ENCODE measurements around the gene NFKBIB.
"Not testable (repeated sequence)": the region's sequence is repeated elsewhere in the genome, so short reads cannot be mapped to it uniquely, and the experiment has no call there.

NFKBIB gene

GRCh38 chr19:38930776-38931520 lies 31.2 kb downstream of the NFKBIB start, which contains the start of gene MRPS12:
Gene MRPS12, plus strand, starts transcription at chr19:38930944. Its CDS starts 351 bp downstream, at chr19:38931295.
- TF ChIP-seq, protein P1, sequence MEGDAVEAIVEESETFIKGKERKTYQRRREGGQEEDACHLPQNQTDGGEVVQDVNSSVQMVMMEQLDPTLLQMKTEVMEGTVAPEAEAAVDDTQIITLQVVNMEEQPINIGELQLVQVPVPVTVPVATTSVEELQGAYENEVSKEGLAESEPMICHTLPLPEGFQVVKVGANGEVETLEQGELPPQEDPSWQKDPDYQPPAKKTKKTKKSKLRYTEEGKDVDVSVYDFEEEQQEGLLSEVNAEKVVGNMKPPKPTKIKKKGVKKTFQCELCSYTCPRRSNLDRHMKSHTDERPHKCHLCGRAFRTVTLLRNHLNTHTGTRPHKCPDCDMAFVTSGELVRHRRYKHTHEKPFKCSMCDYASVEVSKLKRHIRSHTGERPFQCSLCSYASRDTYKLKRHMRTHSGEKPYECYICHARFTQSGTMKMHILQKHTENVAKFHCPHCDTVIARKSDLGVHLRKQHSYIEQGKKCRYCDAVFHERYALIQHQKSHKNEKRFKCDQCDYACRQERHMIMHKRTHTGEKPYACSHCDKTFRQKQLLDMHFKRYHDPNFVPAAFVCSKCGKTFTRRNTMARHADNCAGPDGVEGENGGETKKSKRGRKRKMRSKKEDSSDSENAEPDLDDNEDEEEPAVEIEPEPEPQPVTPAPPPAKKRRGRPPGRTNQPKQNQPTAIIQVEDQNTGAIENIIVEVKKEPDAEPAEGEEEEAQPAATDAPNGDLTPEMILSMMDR (IDR thresholded peaks at IDR 0.05; ENCODE audit: insufficient read depth, low read depth, low read length, missing control alignments): no peak
- DNase-seq (ENCODE audit: low read depth): peak; percentile 100
- H3K4me3 ChIP-seq (ENCODE audit: low read depth, low read length): peak within 1 kb of the TSS; percentile 90

DNA sequence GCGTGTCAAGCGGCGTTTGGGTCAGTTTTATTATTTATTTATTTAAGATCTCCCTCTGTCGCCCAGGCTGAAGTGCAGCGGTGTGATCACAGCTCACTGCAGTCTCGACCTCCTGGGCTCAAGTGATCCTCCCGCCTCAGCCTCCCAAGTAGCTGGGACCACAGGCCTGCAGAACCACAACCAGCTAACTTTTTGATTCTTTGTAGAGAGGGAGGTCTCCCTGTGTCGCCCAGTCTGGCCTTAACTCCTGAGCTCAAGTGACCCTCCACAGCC lies 31.7 kb downstream of the NFKBIB start:
- TF ChIP-seq, protein P1 (IDR thresholded peaks at IDR 0.05; ENCODE audit: insufficient read depth, low read depth, low read length, missing control alignments): no peak
- H3K4me3 ChIP-seq (ENCODE audit: low read depth, low read length): peak overlapping the region; percentile 90
- no peak for DNase-seq (ENCODE audit: low read depth)

GRCh38 chr19:38932425-38933179 lies 32.8 kb downstream of the NFKBIB start:
- DNase-seq (ENCODE audit: low read depth): peak; percentile 72
- TF ChIP-seq, protein P1 (IDR thresholded peaks at IDR 0.05; ENCODE audit: insufficient read depth, low read depth, low read length, missing control alignments): peak; percentile 41
- no peak overlapping the region for H3K4me3 ChIP-seq (ENCODE audit: low read depth, low read length)

DNA sequence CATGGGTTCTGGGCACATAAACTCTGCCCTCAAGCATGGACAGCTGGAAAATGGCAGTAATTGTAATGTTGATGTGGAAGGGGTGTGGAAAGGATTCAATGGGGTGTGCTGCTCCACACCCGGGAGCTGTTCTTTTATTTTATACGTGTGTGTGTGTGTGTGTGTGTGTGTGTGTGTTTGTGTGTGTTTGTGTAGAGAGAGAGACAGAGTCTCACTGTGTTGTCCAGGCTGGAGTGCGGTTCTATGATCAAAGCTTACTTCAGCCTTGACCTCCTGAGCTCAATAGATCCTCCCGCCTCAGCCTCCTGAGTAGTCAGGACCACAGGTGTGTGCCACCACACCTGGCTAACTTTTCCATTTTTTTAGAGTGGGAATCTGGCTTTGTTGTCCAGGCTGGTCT lies 33.8 kb downstream of the NFKBIB start:
- no peak for DNase-seq (ENCODE audit: low read depth)
- TF ChIP-seq, protein P1 (IDR thresholded peaks at IDR 0.05; ENCODE audit: insufficient read depth, low read depth, low read length, missing control alignments): no peak
- no peak overlapping the region for H3K4me3 ChIP-seq (ENCODE audit: low read depth, low read length)

- no peak for DNase-seq (ENCODE audit: low read depth)
- TF ChIP-seq, protein P1 (IDR thresholded peaks at IDR 0.05; ENCODE audit: insufficient read depth, low read depth, low read length, missing control alignments): no peak
- no peak overlapping the region for H3K4me3 ChIP-seq (ENCODE audit: low read depth, low read length)
Measured at GRCh38 chr19:38939957-38940356, 40.2 kb downstream of the NFKBIB start.

- not testable (repeated sequence) for H3K4me3 ChIP-seq (ENCODE audit: low read depth, low read length); DNase-seq (ENCODE audit: low read depth)
Measured at GRCh38 chr19:38941466-38941865, 41.7 kb downstream of the NFKBIB start.

- no peak for DNase-seq (ENCODE audit: low read depth)
- no peak overlapping the region for H3K4me3 ChIP-seq (ENCODE audit: low read depth, low read length)
- TF ChIP-seq, protein P1 (IDR thresholded peaks at IDR 0.05; ENCODE audit: insufficient read depth, low read depth, low read length, missing control alignments): no peak
Measured at GRCh38 chr19:38941979-38942378, 42.2 kb downstream of the NFKBIB start.

All from GM12865 (cell line).